DMS 273 (cell line): ENCODE results near the gene WRAP73.

Source experiments
- DNase-seq: peaks from one replicate; lab custom pipeline; 2025; ENCODE audit not compliant: unreplicated experiment; lab: John Stamatoyannopoulos, UW

Gene WRAP73

GRCh38 chr1:3617806-3618345 is 32.0 kb downstream of the WRAP73 start:
- DNase-seq: no peak

- DNase-seq: no peak
These were observed 33.0 kb downstream of the WRAP73 start for GRCh38 chr1:3616861-3617260.

GRCh38 chr1:3614755-3615742 is 34.9 kb downstream of the WRAP73 start:
- peak; percentile 61 for DNase-seq

- DNase-seq: no peak
These were observed 37.8 kb downstream of the WRAP73 start for GRCh38 chr1:3612123-3612522.

DNA sequence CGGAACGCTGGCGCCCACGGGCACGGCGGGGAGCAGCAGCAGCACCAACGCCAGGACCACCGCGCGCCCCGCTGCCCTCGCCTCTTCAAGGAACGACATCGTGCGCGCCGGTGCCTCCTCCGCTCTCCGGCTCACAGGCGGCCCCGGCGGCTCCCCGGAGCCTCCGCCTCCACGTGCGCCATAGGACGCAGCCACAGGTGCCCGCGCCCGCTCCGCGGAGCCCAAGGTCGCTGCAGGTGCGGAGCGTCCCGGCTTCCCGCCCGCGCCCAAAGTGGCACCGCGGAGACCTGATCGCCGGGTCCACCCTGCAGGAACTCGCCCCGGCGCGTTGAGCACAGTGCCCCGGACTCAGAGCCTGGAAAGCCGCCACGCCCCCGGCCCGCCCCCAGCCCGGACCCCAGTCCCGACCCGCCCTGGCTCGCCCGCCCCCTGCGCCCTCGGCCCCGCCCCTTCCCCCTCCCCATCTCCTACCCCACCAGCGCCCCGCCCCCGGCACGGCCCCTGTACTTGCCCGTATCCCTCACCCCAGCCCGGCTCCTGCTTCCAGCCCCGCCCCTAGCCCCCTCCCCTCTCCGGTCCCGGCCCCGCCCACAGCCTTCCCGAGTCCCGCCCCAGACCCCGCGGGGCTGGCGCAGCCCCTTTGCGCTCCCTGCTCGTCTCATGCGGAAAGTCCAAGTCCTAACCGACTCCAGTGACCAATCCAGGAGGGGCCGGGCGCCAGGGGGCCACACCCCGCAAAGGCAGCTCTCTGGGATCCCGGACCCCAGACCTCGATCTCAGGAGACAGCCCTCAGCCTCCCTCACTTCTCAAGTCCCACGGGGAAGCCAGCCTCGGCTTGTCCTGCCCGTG is 38.5 kb downstream of the WRAP73 start, which contains the start of gene MEGF6:
MEGF6 (minus strand) TSS at position 339 of the 850 bp plus-strand sequence; CDS start at position 99, 240 bp downstream.
- DNase-seq: peak; percentile 91

GRCh38 chr1:3610527-3611169 is 39.3 kb downstream of the WRAP73 start:
- peak; percentile 95 for DNase-seq

GRCh38 chr1:3609769-3610526 is 40.0 kb downstream of the WRAP73 start:
- peak; percentile 69 for DNase-seq

- DNase-seq: no peak
These were observed 40.7 kb downstream of the WRAP73 start for GRCh38 chr1:3609016-3609768.

DNA sequence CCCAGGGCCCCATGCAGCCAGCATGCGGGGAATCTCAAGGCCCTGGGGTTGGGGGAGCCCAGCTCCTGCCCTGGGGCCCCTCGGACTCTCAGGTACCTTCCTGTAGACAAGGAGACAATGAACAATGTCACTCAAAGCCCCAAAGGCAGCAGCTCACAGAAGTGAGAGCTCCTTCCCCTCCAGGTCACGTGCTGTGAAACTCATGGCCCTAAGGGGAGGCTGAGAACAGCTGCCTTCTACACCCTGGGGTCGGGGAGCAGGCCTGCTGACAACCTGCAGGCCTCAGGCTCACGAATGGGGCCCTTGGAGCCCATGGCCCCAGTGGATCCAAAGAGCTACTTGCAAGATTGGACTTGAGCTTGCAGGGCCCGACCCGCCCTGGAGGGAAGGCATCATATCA is 41.7 kb downstream of the WRAP73 start:
- peak; percentile 56 for DNase-seq

GRCh38 chr1:3607703-3608065 is 42.2 kb downstream of the WRAP73 start:
- peak; percentile 93 for DNase-seq

- DNase-seq: no peak
These were observed 42.9 kb downstream of the WRAP73 start for GRCh38 chr1:3606779-3607702.

- no peak for DNase-seq
These were observed 44.7 kb downstream of the WRAP73 start for GRCh38 chr1:3604997-3605823.

- DNase-seq: no peak
These were observed 45.4 kb downstream of the WRAP73 start for GRCh38 chr1:3604468-3604974.

DNA sequence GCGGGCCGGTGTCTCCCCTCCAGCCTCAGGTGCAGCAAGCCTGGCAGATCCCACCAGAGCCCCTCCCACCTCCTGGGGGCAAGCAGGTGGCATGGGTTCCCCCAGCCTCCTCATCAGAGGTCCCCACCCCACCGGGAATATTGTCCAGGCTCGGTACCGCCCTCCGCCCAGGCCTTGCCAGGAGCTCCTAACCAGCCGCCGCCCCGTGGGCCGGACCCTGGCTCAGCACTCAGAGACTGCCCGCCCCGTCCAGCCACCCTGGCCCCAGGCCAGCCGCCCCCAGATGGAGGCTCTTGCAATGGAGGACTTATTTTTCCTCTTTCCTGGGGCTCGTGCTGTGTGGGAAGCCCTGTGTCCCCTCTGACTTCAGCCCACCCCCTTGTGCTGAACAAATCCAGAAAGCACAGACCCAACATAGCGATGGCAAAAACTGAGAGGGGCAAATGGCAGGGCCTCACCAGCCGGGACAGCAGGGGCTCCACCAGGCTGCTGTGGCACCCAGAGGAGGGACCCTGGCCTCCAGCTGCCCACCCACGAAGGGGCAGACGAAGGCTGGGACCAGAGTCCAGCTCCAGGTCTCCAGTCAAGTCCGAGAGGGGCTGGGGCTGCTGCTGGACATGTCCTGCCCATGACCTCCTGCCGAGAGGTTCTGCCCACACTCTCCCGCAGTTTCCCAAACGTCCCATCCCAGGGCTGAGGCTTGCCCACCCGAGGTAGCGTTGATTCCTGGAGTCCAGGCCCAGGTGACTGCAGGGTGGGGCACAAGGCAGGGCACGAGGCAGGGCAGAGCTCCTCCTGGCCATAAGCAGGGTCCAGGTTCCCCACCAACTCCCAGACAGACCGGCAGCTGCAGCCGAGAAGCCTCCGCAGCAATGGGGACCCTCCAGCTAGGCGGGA is 46.1 kb downstream of the WRAP73 start:
- DNase-seq: no peak

GRCh38 chr1:3603156-3603555 is 46.7 kb downstream of the WRAP73 start:
- DNase-seq: no peak

GRCh38 chr1:3602375-3602774 is 47.5 kb downstream of the WRAP73 start:
- DNase-seq: no peak
